ENCODE data around the gene NEK4.

DNA sequence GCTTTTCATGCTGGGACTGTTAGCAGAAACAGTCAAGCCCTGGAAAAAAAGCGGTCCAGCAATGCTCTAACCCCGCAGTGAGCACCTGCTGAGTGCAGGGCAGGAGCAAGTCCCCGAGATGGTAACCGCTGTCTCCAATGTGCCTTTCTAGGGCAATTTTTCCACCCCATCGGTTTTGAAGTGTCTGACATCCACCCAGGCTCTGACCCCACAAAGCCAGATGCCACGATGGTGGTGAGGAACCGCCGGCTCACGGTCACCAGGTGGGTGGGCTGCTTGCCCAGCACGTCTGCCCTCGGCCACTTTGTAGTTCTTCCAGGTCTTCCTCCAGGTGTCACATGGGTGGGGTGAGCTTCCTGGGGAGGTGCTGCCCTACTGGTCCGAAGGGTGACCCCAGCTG lies 20.6 kb upstream of the NEK4 start:
- TF ChIP-seq GATA2 (IDR thresholded peaks at IDR 0.05; ENCODE audit: low read depth, low read length), result no peak
- TF ChIP-seq GATA3 (IDR thresholded peaks at IDR 0.05; ENCODE audit: low read depth, low read length), result no peak

Measured in SH-SY5Y (cell line).